CD4-positive, alpha-beta memory T cell (primary cell): ENCODE results near the gene NAB2. TPM values are rescaled to one million over a fixed set of nuclear protein-coding genes. Genes with fewer than 3 reads are reported as not detected.

ENCODE experiments used
- CTCF ChIA-PET: fragments of 350-600 bp; sonication (Branson Sonifier 250); formaldehyde crosslinking; loops from one replicate; lab custom pipeline; 2021; ENCODE audit warnings: inconsistent platforms; ENCODE audit not compliant: partially characterized antibody; lab: Charles Lee
- POLR2A ChIA-PET: fragments of 350-600 bp; sonication (Branson Sonifier 250); formaldehyde crosslinking; loops from one replicate; lab custom pipeline; 2021; ENCODE audit not compliant: partially characterized antibody; lab: Charles Lee
- DNase-seq, 5 donors: peaks; one replicate each; pipeline versions ENCODE4 v3.0.0 to v3.0.0-alpha.2; 2020 to 2022; ENCODE audit warnings: mixed read lengths in 1 of 5
- H3K27ac ChIP-seq: one replicate; pipeline ENCODE4 v1.7.0; 2013; ENCODE audit warnings: low read depth, low read length
- H3K27me3 ChIP-seq: 2 replicates; pipeline ENCODE4 v1.7.0; 2013; ENCODE audit warnings: mild to moderate bottlenecking, low read length, moderate library complexity; ENCODE audit not compliant: insufficient read depth
- H3K36me3 ChIP-seq: 2 replicates; pipeline ENCODE4 v1.7.0; 2013; ENCODE audit warnings: mild to moderate bottlenecking, low read length, moderate library complexity; ENCODE audit not compliant: insufficient read depth
- H3K4me1 ChIP-seq: 2 replicates; pipeline ENCODE4 v1.7.0; 2013; ENCODE audit warnings: mild to moderate bottlenecking, low read length, moderate library complexity; ENCODE audit not compliant: insufficient read depth
- H3K4me3 ChIP-seq, 2 donors: one replicate each; pipeline ENCODE4 v1.7.0; 2013; ENCODE audit warnings: low read length in 2 of 2, mild to moderate bottlenecking in 1 of 2
- H3K9me3 ChIP-seq, 2 donors: one replicate each; pipeline ENCODE4 v1.7.0; 2013; ENCODE audit warnings: low read length in 2 of 2, control low read depth in 1 of 2; ENCODE audit not compliant: control insufficient read depth in 1 of 2
- H3K27ac Mint-ChIP-seq, 7 donors: one replicate each; pipeline ENCODE4 v1.8.0; 2020 to 2021; ENCODE audit warnings: mixed read lengths in 7 of 7, mild to moderate bottlenecking in 6 of 7, inconsistent platforms in 3 of 7, moderate library complexity in 3 of 7
- H3K27me3 Mint-ChIP-seq, 2 donors: one replicate each; pipeline ENCODE4 v1.8.0; 2020 to 2021; ENCODE audit warnings: mixed read lengths in 2 of 2
- H3K36me3 Mint-ChIP-seq, 2 donors: one replicate each; pipeline ENCODE4 v1.8.0; 2020 to 2021; ENCODE audit warnings: mixed read lengths in 2 of 2, inconsistent platforms in 1 of 2, mild to moderate bottlenecking in 1 of 2
- H3K4me1 Mint-ChIP-seq, 4 donors: one replicate each; pipeline ENCODE4 v1.8.0; 2020 to 2021; ENCODE audit warnings: mixed read lengths in 4 of 4, mild to moderate bottlenecking in 1 of 4
- H3K4me3 Mint-ChIP-seq, 8 donors: one replicate each; pipeline ENCODE4 v1.8.0; 2020 to 2021; ENCODE audit warnings: mixed read lengths in 8 of 8, mild to moderate bottlenecking in 7 of 8, moderate library complexity in 6 of 8, inconsistent platforms in 3 of 8
- H3K9me3 Mint-ChIP-seq, 8 donors: one replicate each; pipeline ENCODE4 v1.8.0; 2020 to 2021; ENCODE audit warnings: mixed read lengths in 8 of 8, mild to moderate bottlenecking in 5 of 8, inconsistent platforms in 3 of 8, moderate library complexity in 1 of 8
- intact Hi-C: fragments of 100-400 bp; cut with micrococcal nuclease; formaldehyde crosslinking; loops from one replicate; pipeline ENCODE4 v1.15.1; 2023
- polyA plus RNA-seq, 2 donors: library from polyadenylated mRNA; unstranded; fragments of 300-500 nt; fragmentation: Illumina TruSeq; gene quantifications; one replicate each; pipeline ENCODE4 v1.2.3, GENCODE V29; 2021
- total RNA-seq, 2 experiments: library from RNA; stranded (reverse); gene quantifications; one replicate each; pipeline ENCODE4 v1.2.3, GENCODE V29; 2021

The NAB2 gene
- total and polyA plus RNA-seq, 4 experiments from 2014 or later, result 0.41 to 19.5 (median 9.6) TPM

DNA sequence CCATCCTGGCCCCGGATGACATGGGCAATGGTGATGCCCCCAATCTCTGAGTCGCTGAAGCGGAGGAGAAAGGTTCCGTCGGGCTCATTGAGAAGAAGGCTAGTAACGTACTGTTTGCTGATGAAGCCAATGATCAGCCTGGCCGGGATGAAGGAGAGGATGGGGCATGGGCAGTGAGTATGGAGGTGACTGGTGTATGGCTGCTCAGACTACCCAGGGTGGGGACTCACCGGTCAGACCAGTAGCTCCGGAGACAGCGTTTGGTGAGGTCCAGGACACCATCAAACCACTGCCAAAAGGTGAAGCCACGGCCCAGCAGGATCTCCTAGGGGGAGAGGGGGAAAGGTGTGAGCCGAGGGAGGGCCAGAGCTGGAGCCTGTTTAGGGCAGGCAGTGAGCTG lies 10.9 kb downstream of the NAB2 start:
- peak overlapping the region; percentile 17 to 88 (median 77) for H3K27ac Mint-ChIP-seq
- H3K36me3 Mint-ChIP-seq, result peaks cover 40 to 80% of the 10 kb centered on the region in 2 donors
- CTCF ChIA-PET, result interaction anchor here (1.0 to 4.4 kb wide), 4 partner anchors 12 to 30 kb away, joined by 4 to 29 read pairs (median 6); partner anchors contain the start of gene STAT6
- H3K4me3 Mint-ChIP-seq, result no peak overlapping the region
- Histone ChIP-seq H3K4me3 (no peak overlapping the region), H3K9me3 (no peaks in the 10 kb centered on the region), H3K27me3 (no peaks in the 10 kb centered on the region), H3K4me1 (peaks cover 11% of the 10 kb centered on the region), H3K36me3 (peaks cover 58% of the 10 kb centered on the region), H3K27ac (no peak overlapping the region)
- intact Hi-C loops, result no loop called here
- H3K4me1 Mint-ChIP-seq, result peaks cover 1 to 11% (median 6%) of the 10 kb centered on the region in 4 donors
- DNase-seq, result no peak
- H3K27me3 Mint-ChIP-seq, result no peaks in the 10 kb centered on the region
- H3K9me3 Mint-ChIP-seq, result peaks cover 0 to 3% (median 0%) of the 10 kb centered on the region in 8 donors
- POLR2A ChIA-PET, result interaction anchor here (1.1 to 17.6 kb wide), 5 partner anchors 8 to 30 kb away, joined by 3 to 622 read pairs (median 22); partner anchors contain the start of genes NAB2, NEMP1 and STAT6

DNA sequence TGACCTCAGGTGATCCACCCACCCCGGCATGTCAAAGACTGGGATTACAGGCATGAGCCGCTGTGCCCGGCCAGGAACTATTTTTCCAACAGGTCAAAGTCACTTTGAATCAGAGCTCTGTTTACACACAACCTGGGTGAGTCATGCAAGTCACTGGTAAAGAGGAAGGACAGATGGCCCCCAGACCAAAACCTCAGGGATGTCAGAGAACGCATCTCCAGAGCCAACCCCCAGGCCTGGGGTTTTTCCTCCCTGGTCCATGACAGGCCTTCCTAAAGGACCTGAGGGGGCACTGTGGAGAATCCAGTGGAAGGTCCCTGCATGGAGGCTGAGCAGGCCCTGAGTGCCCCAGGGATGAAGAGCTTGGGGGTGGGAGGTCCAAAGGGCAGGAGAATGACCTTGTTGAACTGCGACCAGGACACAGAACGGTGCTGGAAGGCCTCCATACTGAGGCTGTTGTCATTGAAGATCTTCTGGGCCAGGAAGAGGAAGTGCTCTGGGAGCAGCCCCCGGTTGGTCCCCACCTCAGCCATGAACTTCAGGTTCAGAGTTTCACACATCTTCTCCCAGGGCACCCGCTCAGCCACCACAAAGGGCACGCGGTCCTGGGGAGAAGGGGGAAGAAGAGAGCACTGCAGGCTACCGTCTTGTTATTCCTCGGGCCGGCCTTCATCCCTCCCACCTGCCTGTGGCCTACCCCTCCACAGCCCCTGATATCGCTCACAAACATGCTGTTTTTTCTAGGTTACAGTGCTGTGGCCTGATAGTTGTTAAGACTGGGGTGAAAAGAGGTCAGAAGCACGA lies 13.2 kb downstream of the NAB2 start:
- DNase-seq, result no peak
- Mint-ChIP-seq H3K4me1 (peaks cover 5 to 10% (median 6%) of the 10 kb centered on the region in 4 donors), H3K27me3 (no peaks in the 10 kb centered on the region), H3K27ac (peak overlapping the region in 6 of 7 donors; percentile 43 to 66 (median 56)), H3K9me3 (peaks cover 0 to 3% (median 0%) of the 10 kb centered on the region in 8 donors), H3K4me3 (no peak overlapping the region), H3K36me3 (peaks cover 43 to 79% of the 10 kb centered on the region in 2 donors)
- H3K27me3 ChIP-seq, result no peaks in the 10 kb centered on the region
- no peaks in the 10 kb centered on the region for H3K9me3 ChIP-seq
- ChIA-PET CTCF (interaction anchor here (0.8 kb wide), 1 partner anchor 33 kb away, joined by 3 read pairs; no protein-coding TSS in a partner anchor), POLR2A (interaction anchor here (0.6 to 17.6 kb wide), 6 partner anchors 6 to 947 kb away, joined by 3 to 622 read pairs (median 16); partner anchors contain the start of genes NAB2, NEMP1 and STAT6)
- intact Hi-C loops, result no loop called here
- H3K4me3 ChIP-seq, result no peak overlapping the region
- H3K36me3 ChIP-seq, result peaks cover 68% of the 10 kb centered on the region
- peaks cover 9% of the 10 kb centered on the region for H3K4me1 ChIP-seq
- H3K27ac ChIP-seq, result peak overlapping the region; percentile 8

DNA sequence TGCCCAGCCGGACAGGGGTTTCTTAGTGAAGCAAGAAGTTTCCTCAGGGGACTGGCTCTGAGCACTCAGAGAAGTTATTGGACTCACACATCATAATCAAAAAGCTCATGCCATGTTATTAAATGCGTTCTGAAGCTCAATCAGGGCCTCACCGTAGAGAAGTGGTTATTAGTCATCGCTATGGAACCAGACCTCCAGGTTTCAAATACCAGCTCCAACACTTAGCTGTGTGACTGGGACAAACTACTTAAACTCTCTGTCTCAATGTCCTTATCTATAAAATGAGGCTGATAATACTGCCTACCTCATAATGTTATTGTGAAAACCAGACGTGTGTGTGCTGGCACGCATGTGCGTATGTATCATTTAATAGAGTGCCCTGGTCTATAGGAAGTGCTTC lies 14.9 kb downstream of the NAB2 start:
- POLR2A ChIA-PET, result interaction anchor here (12.1 kb wide), 1 partner anchor 9 kb away, joined by 622 read pairs; the partner anchor contains the start of gene NAB2
- H3K27me3 ChIP-seq, result no peaks in the 10 kb centered on the region

DNA sequence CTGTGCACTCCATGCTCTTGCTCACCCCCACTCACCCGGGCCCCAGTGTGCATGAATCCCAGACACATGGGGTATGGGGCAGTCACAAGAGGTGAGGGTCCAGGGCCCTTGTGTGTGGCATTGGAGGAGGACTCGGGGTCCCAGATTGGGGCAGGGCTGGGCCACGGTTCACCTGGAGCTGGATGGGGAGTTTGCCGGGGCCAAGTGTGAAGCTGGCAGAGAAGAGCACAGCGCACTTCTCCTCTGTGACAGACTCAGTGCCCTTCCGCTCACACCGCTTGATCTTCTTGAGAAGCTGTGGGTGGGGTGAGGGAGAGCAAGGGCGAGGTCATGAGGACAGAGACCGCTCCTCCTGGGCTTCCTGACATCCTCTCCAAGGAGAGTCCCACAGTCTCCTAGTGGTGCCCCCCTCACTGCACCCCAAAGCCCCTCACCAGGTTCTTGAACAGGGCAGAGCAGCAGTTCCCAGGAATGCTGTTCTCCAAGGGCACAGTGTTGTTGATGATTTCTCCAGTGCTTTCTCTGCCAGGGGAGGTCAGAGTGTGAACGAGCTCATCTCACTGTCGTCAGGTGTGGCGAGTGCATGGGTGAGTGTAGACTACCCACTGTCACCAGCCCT lies 15.5 kb downstream of the NAB2 start:
- Histone ChIP-seq H3K9me3 (no peaks in the 10 kb centered on the region), H3K27me3 (no peaks in the 10 kb centered on the region), H3K36me3 (peaks cover 60% of the 10 kb centered on the region), H3K4me1 (peaks cover 21% of the 10 kb centered on the region), H3K4me3 (no peak overlapping the region), H3K27ac (no peak overlapping the region)
- CTCF ChIA-PET, result interaction anchor here (0.6 kb wide), 1 partner anchor 20 kb away, joined by 3 read pairs; no protein-coding TSS in a partner anchor
- intact Hi-C loops, result no loop called here
- peaks cover 38 to 72% of the 10 kb centered on the region in 2 donors for H3K36me3 Mint-ChIP-seq
- no peak overlapping the region for H3K4me3 Mint-ChIP-seq
- H3K27ac Mint-ChIP-seq, result peak overlapping the region in 6 of 7 donors; percentile 12 to 86 (median 44)
- no peaks in the 10 kb centered on the region for H3K27me3 Mint-ChIP-seq
- H3K9me3 Mint-ChIP-seq, result no peaks in the 10 kb centered on the region
- peaks cover 14 to 31% (median 22%) of the 10 kb centered on the region in 4 donors for H3K4me1 Mint-ChIP-seq
- no peak for DNase-seq
- POLR2A ChIA-PET, result interaction anchor here (0.9 to 12.1 kb wide), 2 partner anchors 10 to 25 kb away, joined by 7 to 622 read pairs; partner anchors contain the start of genes NAB2 and NEMP1

More for the DNA sequence above, 14.9 kb downstream of the NAB2 start:
- Histone ChIP-seq H3K4me3 (no peak overlapping the region), H3K27ac (no peak overlapping the region), H3K9me3 (no peaks in the 10 kb centered on the region), H3K36me3 (peaks cover 66% of the 10 kb centered on the region), H3K4me1 (peaks cover 18% of the 10 kb centered on the region)
- Mint-ChIP-seq H3K4me3 (no peak overlapping the region), H3K27me3 (no peaks in the 10 kb centered on the region), H3K9me3 (peaks cover 0 to 1% (median 0%) of the 10 kb centered on the region in 8 donors), H3K4me1 (peaks cover 13 to 28% (median 20%) of the 10 kb centered on the region in 4 donors), H3K27ac (peak overlapping the region in 4 of 7 donors; percentile 12 to 71 (median 70)), H3K36me3 (peaks cover 43 to 77% of the 10 kb centered on the region in 2 donors)
- CTCF ChIA-PET, result interaction anchor here (0.6 kb wide), 1 partner anchor 20 kb away, joined by 3 read pairs; no protein-coding TSS in a partner anchor
- DNase-seq, result no peak
- intact Hi-C loops, result no loop called here

DNA sequence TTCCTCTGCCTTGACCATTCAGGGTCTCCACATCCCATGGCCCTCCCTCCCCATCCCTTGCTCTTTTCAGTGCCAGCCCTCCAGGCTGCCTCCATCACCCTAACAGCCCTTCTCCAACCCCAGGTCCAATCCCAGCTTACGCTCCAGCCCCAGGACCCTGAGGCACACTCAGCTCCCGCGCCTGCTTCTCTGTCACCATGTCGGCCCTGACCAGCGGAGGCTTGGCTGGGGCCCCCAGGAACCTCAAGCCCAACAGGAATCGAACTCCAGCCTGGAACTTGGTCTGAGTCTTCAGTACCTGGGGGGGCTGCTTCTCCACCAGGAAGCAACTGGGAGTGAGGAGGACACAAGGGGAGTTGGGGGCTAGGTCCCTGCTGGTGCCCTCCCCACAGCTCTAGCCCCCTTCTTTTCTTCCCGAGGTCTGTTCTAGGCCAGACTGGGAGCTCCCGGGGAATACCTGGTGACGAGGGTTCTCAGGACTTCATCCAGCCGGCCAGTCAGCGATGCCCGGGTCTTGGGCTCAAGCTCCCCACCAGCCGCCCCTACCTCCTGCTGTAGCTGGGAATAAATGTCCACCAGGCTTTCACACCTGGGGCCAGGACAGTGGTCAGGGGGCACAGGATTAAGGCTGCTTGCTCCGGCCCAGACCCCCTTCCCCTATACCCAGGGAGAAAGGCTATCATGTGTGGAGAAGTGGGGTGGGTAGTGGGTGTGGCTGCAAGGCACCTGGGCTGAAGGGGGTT lies 16.3 kb downstream of the NAB2 start:
- CTCF ChIA-PET, result interaction anchor here (9.3 kb wide), 1 partner anchor 33 kb away, joined by 458 read pairs; the partner anchor contains the start of gene NEMP1
- H3K36me3 ChIP-seq, result peaks cover 52% of the 10 kb centered on the region

DNA sequence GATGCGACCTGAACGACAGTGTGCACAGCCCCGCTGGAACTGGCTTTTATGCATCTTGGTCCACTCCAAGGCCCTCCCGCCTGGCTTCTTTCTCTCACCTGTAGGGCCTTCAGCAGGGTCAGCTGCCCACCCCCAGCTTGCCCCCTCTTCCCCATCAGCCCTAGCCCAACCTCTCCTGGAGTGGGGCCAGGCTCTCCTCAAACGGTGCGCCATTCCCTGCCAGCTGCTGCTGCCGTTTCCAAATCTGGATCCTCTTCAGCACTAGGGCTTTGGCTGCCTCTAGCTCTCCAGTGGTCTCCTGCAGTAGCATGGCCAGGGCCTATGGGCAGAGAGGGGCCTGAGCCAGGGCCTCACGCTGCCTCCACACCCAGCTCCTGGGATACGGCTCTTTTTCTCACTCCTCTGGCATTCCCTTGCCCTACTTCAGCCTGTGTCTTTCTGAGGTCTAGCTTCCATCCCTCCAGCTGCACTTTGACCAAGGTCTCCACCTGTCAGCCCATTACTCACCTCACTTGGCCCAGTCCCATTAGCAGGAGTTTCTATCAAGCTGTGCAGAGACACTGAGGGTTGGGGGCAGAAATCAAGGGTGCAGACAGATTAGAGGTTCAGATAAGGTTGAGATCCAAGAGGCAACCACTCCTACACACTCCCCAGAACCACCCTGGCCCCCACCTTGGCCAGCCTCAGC lies 17.3 kb downstream of the NAB2 start:
- Histone ChIP-seq H3K36me3 (peaks cover 51% of the 10 kb centered on the region), H3K4me3 (no peak overlapping the region), H3K27ac (no peak overlapping the region), H3K9me3 (no peaks in the 10 kb centered on the region), H3K27me3 (no peaks in the 10 kb centered on the region), H3K4me1 (peaks cover 30% of the 10 kb centered on the region)
- POLR2A ChIA-PET, result interaction anchor here (1.1 to 12.1 kb wide), 2 partner anchors 11 to 20 kb away, joined by 3 to 622 read pairs; partner anchors contain the start of gene NAB2
- intact Hi-C loops, result no loop called here
- no peak for DNase-seq
- CTCF ChIA-PET, result interaction anchor here (1.2 to 9.3 kb wide), 4 partner anchors 10 to 74 kb away, joined by 3 to 458 read pairs (median 5); partner anchors contain the start of gene NEMP1
- H3K4me1 Mint-ChIP-seq, result peaks cover 20 to 45% (median 31%) of the 10 kb centered on the region in 4 donors
- H3K4me3 Mint-ChIP-seq, result peak overlapping the region in 1 of 8 donors; percentile 48
- H3K9me3 Mint-ChIP-seq, result peaks cover 0 to 1% (median 0%) of the 10 kb centered on the region in 8 donors
- H3K36me3 Mint-ChIP-seq, result peaks cover 27 to 68% of the 10 kb centered on the region in 2 donors
- peak overlapping the region in 6 of 7 donors; percentile 38 to 94 (median 72) for H3K27ac Mint-ChIP-seq
- H3K27me3 Mint-ChIP-seq, result no peaks in the 10 kb centered on the region

More for the DNA sequence above, 16.3 kb downstream of the NAB2 start:
- Mint-ChIP-seq H3K4me3 (no peak overlapping the region), H3K27me3 (no peaks in the 10 kb centered on the region), H3K27ac (peak overlapping the region in 3 of 7 donors; percentile 19 to 68 (median 52)), H3K9me3 (no peaks in the 10 kb centered on the region), H3K36me3 (peaks cover 30 to 66% of the 10 kb centered on the region in 2 donors), H3K4me1 (peaks cover 19 to 39% (median 29%) of the 10 kb centered on the region in 4 donors)
- Histone ChIP-seq H3K27me3 (no peaks in the 10 kb centered on the region), H3K27ac (no peak overlapping the region), H3K9me3 (no peaks in the 10 kb centered on the region), H3K4me1 (peaks cover 29% of the 10 kb centered on the region), H3K4me3 (no peak overlapping the region)
- DNase-seq, result no peak
- intact Hi-C loops, result no loop called here
- POLR2A ChIA-PET, result interaction anchor here (0.9 to 12.1 kb wide), 2 partner anchors 10 to 26 kb away, joined by 7 to 622 read pairs; partner anchors contain the start of genes NAB2 and NEMP1
